GM19455 (cell line): ENCODE results near the gene AOPEP.

ENCODE experiments used
- ATAC-seq: cut with Tn5 transposase; IDR thresholded peaks from one replicate; pipeline ENCODE4 v1.9.1; 2021; ENCODE audit not compliant: unreplicated experiment

Gene AOPEP

DNA sequence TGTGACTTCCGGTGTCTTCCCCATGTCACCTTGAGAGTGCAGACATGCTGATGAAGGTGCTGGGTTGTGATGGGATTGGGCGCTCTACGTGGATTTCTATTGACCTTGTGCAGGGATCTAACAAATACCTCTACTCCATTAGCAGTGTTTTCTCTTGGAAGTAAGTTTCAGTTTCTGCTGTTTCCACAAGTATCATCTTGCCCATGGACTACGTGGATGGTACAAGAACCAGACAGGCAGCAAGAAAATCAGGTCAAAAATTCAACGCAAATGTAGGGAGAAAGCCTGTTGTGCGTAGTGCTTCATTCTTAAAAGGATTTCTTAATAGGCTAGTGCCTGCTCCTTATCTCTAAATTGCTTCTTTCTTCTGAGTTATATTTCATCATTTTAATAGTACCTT lies 60.8 kb downstream of the AOPEP start:
- no peak for ATAC-seq

DNA sequence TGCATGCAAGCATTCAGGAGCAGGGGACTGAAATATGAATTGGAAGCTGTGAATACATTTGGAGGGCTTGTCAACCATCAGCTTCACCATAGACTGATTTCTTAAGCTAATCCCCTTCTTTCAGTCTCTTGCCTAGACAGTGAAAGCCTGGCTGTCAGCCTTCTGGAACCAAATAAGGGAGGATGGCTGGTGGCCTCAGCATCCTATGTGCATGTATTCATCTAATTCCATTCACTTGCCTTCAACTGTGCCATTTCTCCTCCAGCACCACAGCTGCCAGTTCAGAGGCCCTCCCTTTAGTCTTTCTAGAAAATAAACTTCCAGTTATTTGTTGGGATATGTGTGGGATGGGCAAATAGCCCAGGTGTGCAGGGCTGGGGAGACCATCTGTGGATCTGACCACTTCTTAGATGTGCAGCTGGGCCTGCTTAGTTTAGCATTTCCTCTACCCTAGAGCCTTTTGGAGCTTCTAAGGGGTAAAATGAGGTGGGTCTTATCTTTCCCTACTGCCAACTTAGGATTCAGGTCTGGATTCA lies 62.1 kb downstream of the AOPEP start:
- no peak for ATAC-seq

DNA sequence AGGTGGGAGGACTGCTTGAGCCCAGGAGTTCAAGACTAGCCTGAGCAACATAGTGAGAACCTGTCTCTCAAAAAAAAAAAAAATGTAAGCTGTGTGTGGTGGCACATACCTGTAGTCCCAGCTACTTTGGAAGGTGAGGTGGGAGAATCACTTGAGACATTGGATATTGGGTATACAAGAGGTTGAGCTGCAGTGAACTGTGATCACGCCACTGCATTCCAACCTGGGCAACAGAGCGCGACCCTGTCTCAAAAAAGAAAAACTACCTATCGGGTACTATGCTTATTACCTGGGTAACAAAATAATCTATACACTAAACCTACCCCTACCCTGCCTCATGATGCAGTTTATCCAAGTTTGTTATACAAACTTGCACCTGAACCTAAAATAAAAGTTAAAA lies 64.9 kb downstream of the AOPEP start:
- no peak for ATAC-seq

DNA sequence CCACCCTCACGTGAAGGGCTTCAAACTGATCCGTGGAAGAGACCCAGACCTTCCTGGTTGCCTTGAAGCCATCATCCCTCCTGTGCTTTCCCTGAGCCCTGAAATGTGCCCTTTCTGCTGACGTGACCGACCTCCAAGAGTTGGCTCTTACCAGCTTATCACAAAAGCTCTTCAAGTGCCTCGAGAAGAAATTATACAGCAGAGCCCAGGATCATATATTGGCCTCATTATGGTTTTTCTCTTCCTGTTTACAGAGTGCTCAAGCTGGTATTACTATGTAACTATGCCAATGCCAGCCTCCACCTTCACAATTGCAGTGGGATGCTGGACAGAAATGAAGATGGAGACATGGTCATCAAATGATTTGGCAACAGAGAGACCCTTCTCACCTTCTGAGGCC lies 66.0 kb downstream of the AOPEP start:
- no peak for ATAC-seq

- no peak for ATAC-seq
These were observed 68.1 kb downstream of the AOPEP start for GRCh38 chr9:94794476-94795167.

DNA sequence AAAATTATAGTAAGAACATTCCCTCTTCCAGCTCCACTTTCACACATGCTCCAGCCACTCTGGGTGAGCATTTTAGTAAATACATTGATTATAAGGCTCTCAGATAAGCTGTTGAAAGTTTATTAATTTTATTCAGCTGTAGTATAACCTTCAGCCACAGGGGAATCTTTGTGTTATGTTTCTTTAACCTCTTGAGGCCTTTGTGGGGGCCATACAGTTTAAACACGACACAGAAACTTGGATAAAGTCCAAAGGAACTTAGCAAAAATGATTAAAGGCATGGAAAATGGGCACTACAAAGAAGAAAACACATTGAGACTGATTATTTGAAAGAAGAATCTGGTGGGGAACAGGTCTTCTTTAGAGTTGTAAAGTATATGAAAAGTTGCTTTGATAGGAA lies 70.2 kb downstream of the AOPEP start:
- ATAC-seq: no peak

DNA sequence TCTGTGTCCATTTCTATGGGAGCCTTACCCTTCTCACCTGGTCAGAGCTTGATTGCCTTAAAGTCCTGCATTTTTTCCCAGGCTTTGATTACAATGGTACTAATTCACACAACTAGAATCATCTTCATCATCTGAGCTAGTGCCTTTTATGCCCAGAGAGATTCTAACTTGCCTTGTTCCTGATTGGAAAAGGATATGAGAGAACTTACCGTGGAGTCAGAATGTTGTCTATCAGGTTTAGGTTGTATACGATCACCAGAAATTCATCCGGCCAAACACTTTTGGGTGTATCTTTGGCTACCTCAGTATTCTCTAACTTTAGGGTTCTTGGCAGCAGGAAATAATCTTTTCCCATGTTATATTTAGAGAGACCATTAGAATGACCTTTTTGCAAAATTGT lies 71.7 kb downstream of the AOPEP start:
- no peak for ATAC-seq

DNA sequence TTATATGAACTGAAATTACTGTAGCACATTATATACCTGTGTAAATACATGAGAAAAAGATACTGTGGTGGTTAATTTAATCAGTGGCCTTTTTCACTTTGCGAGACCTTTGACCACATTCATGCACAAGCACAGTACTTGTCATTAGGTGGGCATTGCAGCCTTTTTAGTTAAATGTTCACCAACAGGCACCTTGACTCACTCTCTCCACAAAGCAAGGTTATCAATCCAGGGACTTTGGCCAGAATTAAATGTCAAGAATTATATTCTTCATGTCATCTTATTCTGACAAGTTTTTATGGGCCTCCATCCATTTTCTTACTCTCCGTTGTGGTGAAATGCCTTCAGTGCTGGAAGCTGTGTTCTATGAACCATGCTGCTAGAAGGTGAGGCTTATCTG lies 72.2 kb downstream of the AOPEP start:
- no peak for ATAC-seq

- no peak for ATAC-seq
These were observed 73.2 kb downstream of the AOPEP start for GRCh38 chr9:94799578-94800264.

- no peak for ATAC-seq
These were observed 74.1 kb downstream of the AOPEP start for GRCh38 chr9:94800424-94801117.

DNA sequence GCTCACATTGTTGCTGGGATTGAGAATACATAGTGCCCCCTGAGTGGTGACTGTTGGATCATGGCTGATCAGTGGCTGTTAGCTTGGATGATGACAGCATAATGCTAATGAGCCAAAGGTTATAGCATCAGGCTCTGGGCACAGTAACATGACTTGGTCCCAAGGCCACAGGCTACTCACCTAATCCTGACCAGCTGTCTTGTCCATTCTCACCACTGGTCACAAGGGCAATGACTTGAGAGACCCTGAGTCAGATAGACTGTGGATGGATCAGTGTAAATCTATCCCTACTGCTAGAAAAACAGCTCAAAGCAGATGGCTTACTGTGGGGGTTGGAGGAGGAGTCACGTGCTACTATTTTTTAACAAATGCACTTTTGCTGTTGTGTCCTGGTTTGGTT lies 74.7 kb downstream of the AOPEP start:
- ATAC-seq: no peak

DNA sequence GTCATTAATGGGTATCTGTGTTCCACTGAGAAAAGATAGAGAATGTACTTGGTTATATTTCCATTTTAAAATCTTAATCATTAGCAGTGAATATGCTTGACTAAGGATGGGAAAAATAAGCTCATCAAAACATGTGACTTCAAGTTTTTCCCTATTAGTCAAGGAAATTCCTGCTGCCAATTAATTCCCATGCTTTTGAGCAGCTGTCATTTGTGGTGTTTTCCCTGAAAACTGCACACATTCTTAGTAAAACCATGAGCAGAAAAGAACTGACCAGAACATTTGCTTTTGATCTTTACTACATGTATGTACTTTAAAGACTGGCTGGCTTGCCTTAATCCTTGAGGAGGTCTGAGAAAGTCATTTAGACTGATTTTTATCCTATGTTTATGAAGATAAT lies 75.2 kb downstream of the AOPEP start:
- ATAC-seq: no peak

- no peak for ATAC-seq
These were observed 75.8 kb downstream of the AOPEP start for GRCh38 chr9:94802251-94802650.

- no peak for ATAC-seq
These were observed 76.3 kb downstream of the AOPEP start for GRCh38 chr9:94802793-94803192.

DNA sequence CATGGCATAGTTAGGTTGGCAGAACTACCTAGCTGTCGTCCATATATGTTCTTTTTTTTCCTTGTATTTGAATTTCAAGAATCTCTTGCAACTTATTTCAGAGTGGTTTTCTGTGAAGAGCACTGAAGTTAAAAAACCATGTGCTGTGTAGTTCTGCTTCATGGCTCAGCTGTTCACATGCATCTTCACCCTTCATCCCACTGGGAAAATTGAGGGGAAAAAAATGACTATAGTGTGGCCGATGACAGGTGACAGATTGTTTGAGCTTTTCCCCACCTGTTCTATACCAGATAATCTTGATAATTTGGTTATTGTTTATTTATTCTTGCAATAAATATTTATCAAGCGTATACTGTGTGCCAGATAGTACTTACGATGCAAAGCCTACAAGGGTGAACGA lies 77.8 kb downstream of the AOPEP start:
- no peak for ATAC-seq

GRCh38 chr9:94805051-94805489 lies 78.6 kb downstream of the AOPEP start:
- ATAC-seq: no peak

DNA sequence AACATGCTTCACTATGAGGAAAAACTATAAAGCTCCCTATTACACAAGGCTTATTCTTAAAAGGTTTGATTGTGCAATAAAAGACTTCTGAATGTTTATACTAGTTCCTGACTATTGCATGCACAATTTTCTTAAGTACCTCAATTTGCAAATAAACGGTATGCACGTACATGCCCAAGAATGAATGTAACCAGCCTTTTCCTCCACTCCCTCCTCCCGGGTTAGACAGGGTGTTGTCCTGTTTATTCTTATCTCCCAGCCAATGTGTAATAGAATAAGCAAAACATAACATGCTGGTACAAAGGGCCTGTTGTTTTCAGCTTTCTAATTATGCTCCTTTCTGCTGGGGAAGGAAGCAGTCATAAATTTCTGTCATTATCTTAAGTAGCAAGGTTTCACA lies 79.1 kb downstream of the AOPEP start:
- no peak for ATAC-seq

DNA sequence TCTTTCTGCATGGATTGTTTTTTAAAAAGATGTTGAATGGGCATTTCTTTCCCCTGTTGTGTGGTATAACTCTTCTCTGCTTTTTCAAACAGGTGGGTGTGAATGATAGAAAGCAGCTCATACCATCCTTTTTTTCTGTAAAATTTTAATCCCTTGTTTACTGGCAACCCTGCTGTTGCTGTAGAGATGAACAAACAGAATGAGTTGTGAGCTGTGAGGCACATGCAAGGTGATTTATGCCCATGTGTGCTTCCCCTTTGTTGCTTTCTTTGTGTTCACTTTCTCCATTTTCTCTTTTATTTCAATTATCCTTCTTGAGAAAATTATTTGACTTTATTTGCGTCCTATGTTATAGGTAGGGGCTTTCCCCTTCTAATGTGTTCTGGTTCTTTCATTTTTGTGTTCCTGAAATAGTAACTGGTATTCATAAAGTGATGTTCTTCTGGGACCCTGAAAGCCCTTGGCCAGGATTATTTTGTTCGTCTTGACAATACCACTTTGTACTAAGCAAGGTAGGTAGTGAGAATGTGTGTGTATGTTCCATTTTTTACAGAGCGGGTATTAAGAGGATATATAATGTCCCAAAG lies 79.9 kb downstream of the AOPEP start:
- ATAC-seq: no peak

- no peak for ATAC-seq
These were observed 81.1 kb downstream of the AOPEP start for GRCh38 chr9:94807556-94807955.

DNA sequence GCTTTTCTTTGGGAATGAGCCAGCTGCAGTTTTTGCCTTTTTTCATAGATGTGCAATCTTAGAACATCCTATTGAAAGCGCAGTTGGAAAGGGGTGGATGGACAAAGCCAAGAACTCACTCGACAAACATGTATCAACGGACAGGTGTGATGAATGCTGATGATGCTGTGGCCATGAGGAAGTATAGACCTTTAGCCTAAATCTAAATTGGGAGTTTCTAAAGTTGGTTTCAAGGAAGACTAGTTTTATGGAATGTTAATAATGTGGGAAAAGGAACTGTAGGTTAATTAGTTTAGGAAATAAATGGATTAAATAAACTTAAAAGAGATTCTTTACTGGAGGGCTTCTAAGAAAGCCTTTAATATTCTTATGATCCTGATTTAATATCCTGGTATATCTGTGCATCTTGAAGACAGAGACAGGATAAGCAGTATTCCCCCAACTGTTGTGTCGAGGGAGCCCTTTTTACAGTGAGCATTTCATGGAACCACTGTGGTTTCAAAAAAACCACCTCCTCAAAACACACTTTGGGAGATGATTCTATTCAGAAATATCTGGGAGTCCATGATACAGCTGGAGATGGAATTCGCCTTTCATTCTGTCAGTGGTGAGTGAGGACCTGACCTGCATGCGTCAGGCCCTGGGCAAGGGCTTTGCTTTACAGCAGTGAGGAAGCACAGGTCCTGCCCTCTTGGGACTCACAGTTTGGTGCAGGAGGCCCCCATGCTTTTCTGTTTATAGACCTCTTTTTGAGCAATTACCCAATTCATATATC lies 82.6 kb downstream of the AOPEP start:
- no peak for ATAC-seq

DNA sequence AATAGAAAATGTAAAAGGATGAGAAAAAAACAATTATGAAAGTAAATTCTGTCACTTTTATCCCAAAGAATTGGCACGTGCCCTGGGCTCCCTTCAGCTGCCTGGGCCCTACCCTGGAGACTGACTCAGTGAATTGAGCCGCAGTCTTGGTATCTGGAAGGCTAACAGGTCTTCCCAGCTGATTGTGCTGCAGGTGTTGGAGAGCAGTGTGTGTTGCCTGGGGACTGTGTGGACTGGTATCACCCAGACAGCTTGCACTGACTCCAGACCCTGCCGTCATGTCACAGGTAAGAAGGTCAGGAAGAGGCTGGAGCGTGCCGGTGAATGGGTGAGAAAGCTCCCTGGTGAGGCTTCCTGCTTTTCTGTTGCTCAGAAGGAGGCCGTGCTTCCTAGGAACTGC lies 83.3 kb downstream of the AOPEP start:
- no peak for ATAC-seq
